Activated T-cell treated with anti-CD3 and anti-CD28 coated beads, Interleukin-2, amount 50 U/mL, for 72 hours (primary cell): Measurements from ENCODE around the gene COL4A1. TPM values are rescaled to one million over a fixed set of nuclear protein-coding genes. Genes with fewer than 3 reads are reported as not detected.
"Not testable (repeated sequence)": the region's sequence is repeated elsewhere in the genome, so short reads cannot be mapped to it uniquely, and the experiment has no call there.

ENCODE experiments used
- ATAC-seq, 2 donors: fragments of 150-1000 bp; cut with Tn5 transposase; replicated peaks in 1 of 2; 2 replicates each; pipeline ENCODE4 v1.10.0; 2021; ENCODE audit warnings: moderate library complexity in 2 of 2, mild to moderate bottlenecking in 1 of 2
- DNase-seq, 2 donors: peaks; one replicate each; pipeline ENCODE4 v3.0.0; 2021 to 2022; ENCODE audit warnings: mixed read lengths in 1 of 2
- H3K27ac Mint-ChIP-seq: one replicate; pipeline ENCODE4 v1.8.0; 2022; ENCODE audit warnings: mild to moderate bottlenecking, moderate library complexity, mixed read lengths
- H3K27me3 Mint-ChIP-seq: one replicate; pipeline ENCODE4 v1.8.0; 2022; ENCODE audit warnings: low read depth, mixed read lengths
- H3K36me3 Mint-ChIP-seq, 2 donors: one replicate each; pipeline ENCODE4 v1.8.0; 2022; ENCODE audit warnings: mixed read lengths in 2 of 2, mild to moderate bottlenecking in 1 of 2; ENCODE audit not compliant: insufficient read depth in 2 of 2
- H3K4me1 Mint-ChIP-seq: one replicate; pipeline ENCODE4 v1.8.0; 2022; ENCODE audit warnings: low read depth, mixed read lengths
- H3K4me3 Mint-ChIP-seq, 2 donors: one replicate each; pipeline ENCODE4 v1.8.0; 2022; ENCODE audit warnings: mild to moderate bottlenecking in 2 of 2, mixed read lengths in 2 of 2, moderate library complexity in 2 of 2
- H3K9me3 Mint-ChIP-seq, 2 donors: one replicate each; pipeline ENCODE4 v1.8.0; 2022; ENCODE audit warnings: mixed read lengths in 2 of 2
- total RNA-seq, 2 donors: library from RNA; stranded (reverse); gene quantifications; one replicate each; pipeline ENCODE4 v1.2.3, GENCODE V29; 2022

Gene COL4A1
- total RNA-seq, 2 donors from 2014 or later, result 0.19 TPM; not detected in 1

GRCh38 chr13:110327051-110327721 is 20.2 kb upstream of the COL4A1 start:
- DNase-seq, result no peak
- no peaks in the 10 kb centered on the region for H3K4me1 Mint-ChIP-seq
- no peak overlapping the region for H3K27ac Mint-ChIP-seq
- no peak for ATAC-seq
- no peak overlapping the region for H3K4me3 Mint-ChIP-seq
- peaks cover 59% of the 10 kb centered on the region for H3K27me3 Mint-ChIP-seq
- H3K36me3 Mint-ChIP-seq, result no peaks in the 10 kb centered on the region
- H3K9me3 Mint-ChIP-seq, result no peaks in the 10 kb centered on the region

- no peak overlapping the region for H3K4me3 Mint-ChIP-seq
- ATAC-seq, result no peak
- peaks cover 61% of the 10 kb centered on the region for H3K27me3 Mint-ChIP-seq
Measured at GRCh38 chr13:110326263-110326904, 19.4 kb upstream of the COL4A1 start.

GRCh38 chr13:110324026-110324749 is 17.2 kb upstream of the COL4A1 start:
- no peak overlapping the region for H3K4me3 Mint-ChIP-seq
- DNase-seq (no peak), ATAC-seq (no peak)
- H3K9me3 Mint-ChIP-seq, result peaks cover 0 to 4% of the 10 kb centered on the region in 2 donors
- peaks cover 64% of the 10 kb centered on the region for H3K27me3 Mint-ChIP-seq
- H3K27ac Mint-ChIP-seq, result no peak overlapping the region
- H3K4me1 Mint-ChIP-seq, result peaks cover 12% of the 10 kb centered on the region
- peaks cover 0 to 2% of the 10 kb centered on the region in 2 donors for H3K36me3 Mint-ChIP-seq

More at GRCh38 chr13:110326263-110326904, 19.4 kb upstream of the COL4A1 start:
- Mint-ChIP-seq H3K36me3 (peaks cover 0 to 2% of the 10 kb centered on the region in 2 donors), H3K9me3 (peaks cover 0 to 2% of the 10 kb centered on the region in 2 donors), H3K4me1 (no peaks in the 10 kb centered on the region), H3K27ac (no peak overlapping the region)
- no peak for DNase-seq

GRCh38 chr13:110323172-110323891 is 16.4 kb upstream of the COL4A1 start:
- Mint-ChIP-seq H3K36me3 (peaks cover 0 to 2% of the 10 kb centered on the region in 2 donors), H3K4me3 (no peak overlapping the region), H3K4me1 (peaks cover 12% of the 10 kb centered on the region), H3K27ac (no peak overlapping the region), H3K9me3 (peaks cover 0 to 4% of the 10 kb centered on the region in 2 donors), H3K27me3 (peaks cover 67% of the 10 kb centered on the region)
- DNase-seq (no peak), ATAC-seq (no peak)

- peaks cover 0 to 4% of the 10 kb centered on the region in 2 donors for H3K9me3 Mint-ChIP-seq
- peaks cover 67% of the 10 kb centered on the region for H3K27me3 Mint-ChIP-seq
- peaks cover 12% of the 10 kb centered on the region for H3K4me1 Mint-ChIP-seq
- ATAC-seq, result no peak
- H3K27ac Mint-ChIP-seq, result no peak overlapping the region
- H3K36me3 Mint-ChIP-seq, result peaks cover 0 to 2% of the 10 kb centered on the region in 2 donors
- H3K4me3 Mint-ChIP-seq, result no peak overlapping the region
- no peak for DNase-seq
Measured at GRCh38 chr13:110322828-110323171, 15.8 kb upstream of the COL4A1 start.

- Mint-ChIP-seq H3K4me3 (no peak overlapping the region), H3K9me3 (peaks cover 0 to 4% of the 10 kb centered on the region in 2 donors), H3K36me3 (peaks cover 0 to 2% of the 10 kb centered on the region in 2 donors), H3K27ac (no peak overlapping the region), H3K27me3 (peaks cover 64% of the 10 kb centered on the region), H3K4me1 (peaks cover 12% of the 10 kb centered on the region)
- DNase-seq (no peak), ATAC-seq (no peak)
Measured at GRCh38 chr13:110322126-110322827, 15.3 kb upstream of the COL4A1 start.

GRCh38 chr13:110321573-110321972 is 14.6 kb upstream of the COL4A1 start:
- Mint-ChIP-seq H3K4me1 (peaks cover 12% of the 10 kb centered on the region), H3K27me3 (peaks cover 57% of the 10 kb centered on the region)
- H3K9me3 Mint-ChIP-seq, H3K4me3 Mint-ChIP-seq, DNase-seq, ATAC-seq, H3K36me3 Mint-ChIP-seq, H3K27ac Mint-ChIP-seq: not testable (repeated sequence)

GRCh38 chr13:110320645-110321044 is 13.7 kb upstream of the COL4A1 start:
- ATAC-seq (no peak), DNase-seq (no peak)
- Mint-ChIP-seq H3K27me3 (peaks cover 48% of the 10 kb centered on the region), H3K36me3 (peaks cover 0 to 2% of the 10 kb centered on the region in 2 donors), H3K4me3 (no peak overlapping the region), H3K27ac (no peak overlapping the region), H3K4me1 (peaks cover 12% of the 10 kb centered on the region), H3K9me3 (peaks cover 0 to 4% of the 10 kb centered on the region in 2 donors)

- Mint-ChIP-seq H3K4me1 (peaks cover 12% of the 10 kb centered on the region), H3K36me3 (peaks cover 0 to 2% of the 10 kb centered on the region in 2 donors), H3K4me3 (no peak overlapping the region), H3K27ac (no peak overlapping the region), H3K27me3 (peaks cover 41% of the 10 kb centered on the region), H3K9me3 (peaks cover 0 to 4% of the 10 kb centered on the region in 2 donors)
- ATAC-seq (peak; percentile 65 to 74), DNase-seq (peak; percentile 52 to 54)
Measured at GRCh38 chr13:110319774-110320509, 13.0 kb upstream of the COL4A1 start.

GRCh38 chr13:110319397-110319773 is 12.4 kb upstream of the COL4A1 start:
- no peak for DNase-seq
- Mint-ChIP-seq H3K27ac (no peak overlapping the region), H3K4me1 (peaks cover 12% of the 10 kb centered on the region), H3K4me3 (no peak overlapping the region), H3K36me3 (peaks cover 0 to 2% of the 10 kb centered on the region in 2 donors), H3K9me3 (peaks cover 0 to 4% of the 10 kb centered on the region in 2 donors), H3K27me3 (peaks cover 36% of the 10 kb centered on the region)
- no peak for ATAC-seq

- no peak overlapping the region for H3K27ac Mint-ChIP-seq
- no peak for ATAC-seq
- H3K4me1 Mint-ChIP-seq, result peaks cover 12% of the 10 kb centered on the region
- peaks cover 38% of the 10 kb centered on the region for H3K27me3 Mint-ChIP-seq
- H3K4me3 Mint-ChIP-seq, result no peak overlapping the region
- H3K9me3 Mint-ChIP-seq, result peaks cover 0 to 4% of the 10 kb centered on the region in 2 donors
- no peak for DNase-seq
- H3K36me3 Mint-ChIP-seq, result peaks cover 0 to 2% of the 10 kb centered on the region in 2 donors
Measured at GRCh38 chr13:110318920-110319319, 12.0 kb upstream of the COL4A1 start.
